HAP-1 (cell line): ENCODE results near the gene PPM1H.
"Not testable (repeated sequence)": the region's sequence is repeated elsewhere in the genome, so short reads cannot be mapped to it uniquely, and the experiment has no call there.

Source experiments
- DNase-seq, 2 experiments: peaks; one replicate each; pipeline ENCODE4 v3.0.0-alpha.2; 2016 to 2020; ENCODE audit warnings: low spot score in 2 of 2
- H3K27me3 ChIP-seq: fragments of 250-450 bp; sonication (Bioruptor Pico); 2 replicates; pipeline ENCODE4 v1.5.1; 2020; ENCODE audit warnings: low read depth, mild to moderate bottlenecking, moderate library complexity
- H3K36me3 ChIP-seq: fragments of 250-450 bp; sonication (Bioruptor Pico); replicated peaks from 2 replicates; pipeline ENCODE4 v1.5.1; 2020; ENCODE audit warnings: mild to moderate bottlenecking
- H3K4me1 ChIP-seq: fragments of 250-450 bp; sonication (Bioruptor Pico); 2 replicates; pipeline ENCODE4 v1.5.1; 2020; ENCODE audit warnings: mild to moderate bottlenecking
- H3K4me3 ChIP-seq: fragments of 250-450 bp; sonication (Bioruptor Pico); 2 replicates; pipeline ENCODE4 v1.5.1; 2020; ENCODE audit warnings: mild to moderate bottlenecking, moderate library complexity
- H3K9me3 ChIP-seq: fragments of 250-450 bp; sonication (Bioruptor Pico); 2 replicates; pipeline ENCODE4 v1.5.1; 2020; ENCODE audit warnings: mild to moderate bottlenecking, moderate library complexity
- in situ Hi-C: fragments of 300-500 bp; cut with MboI; formaldehyde crosslinking; loops from 3 replicates; pipeline ENCODE4 v1.14.3; 2020; ENCODE audit warnings: low sequenced_read_pairs, inconsistent platforms, mixed read lengths

The PPM1H gene

DNA sequence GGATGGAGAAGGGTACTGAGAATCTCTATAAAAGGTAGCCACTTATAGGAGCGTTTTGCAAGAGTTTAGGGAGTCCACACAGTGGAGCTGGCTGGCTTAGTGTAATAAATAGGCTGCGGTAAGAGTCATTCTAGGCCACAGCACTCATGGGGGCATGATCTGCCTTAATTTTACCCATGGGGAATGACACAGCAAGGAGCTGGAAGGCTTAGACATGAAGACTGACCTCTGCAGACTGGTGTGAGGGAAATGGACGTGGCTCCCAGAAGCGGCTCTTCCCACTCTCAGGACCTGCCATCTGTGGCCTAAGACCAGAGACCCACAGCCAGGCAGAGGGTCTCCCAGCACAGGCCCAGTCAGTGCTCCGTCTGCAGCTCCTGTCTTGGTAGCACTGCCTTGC lies 173.3 kb downstream of the PPM1H start:
- H3K4me3 ChIP-seq: no peak overlapping the region
- no peaks in the 10 kb centered on the region for H3K36me3 ChIP-seq
- no peaks in the 10 kb centered on the region for H3K9me3 ChIP-seq
- in situ Hi-C loops: no loop called here
- H3K4me1 ChIP-seq: peaks cover 29% of the 10 kb centered on the region
- DNase-seq: no peak
- no peaks in the 10 kb centered on the region for H3K27me3 ChIP-seq

DNA sequence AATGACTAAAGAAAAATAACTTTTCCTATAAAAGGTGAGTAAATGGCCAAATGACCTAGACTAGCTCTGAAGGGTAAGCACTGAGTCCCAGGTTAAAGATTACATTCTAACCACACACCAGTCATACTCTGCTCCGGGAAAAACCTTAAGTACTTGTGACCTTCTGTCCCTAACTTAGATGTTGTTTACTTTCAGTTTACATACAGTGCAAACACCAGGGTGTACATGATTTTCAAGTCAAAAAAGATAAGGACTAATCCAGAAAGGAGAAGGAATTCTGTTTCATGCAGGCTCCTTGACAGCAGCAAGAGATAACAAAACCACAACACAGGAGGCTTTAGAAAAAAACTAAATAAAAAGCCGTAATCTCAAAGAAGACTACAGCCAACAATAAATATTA lies 174.2 kb downstream of the PPM1H start:
- Histone ChIP-seq H3K36me3 (no peaks in the 10 kb centered on the region), H3K9me3 (no peaks in the 10 kb centered on the region), H3K27me3 (no peaks in the 10 kb centered on the region), H3K4me3 (no peak overlapping the region), H3K4me1 (peaks cover 29% of the 10 kb centered on the region)
- no peak for DNase-seq
- in situ Hi-C loops: no loop called here

DNA sequence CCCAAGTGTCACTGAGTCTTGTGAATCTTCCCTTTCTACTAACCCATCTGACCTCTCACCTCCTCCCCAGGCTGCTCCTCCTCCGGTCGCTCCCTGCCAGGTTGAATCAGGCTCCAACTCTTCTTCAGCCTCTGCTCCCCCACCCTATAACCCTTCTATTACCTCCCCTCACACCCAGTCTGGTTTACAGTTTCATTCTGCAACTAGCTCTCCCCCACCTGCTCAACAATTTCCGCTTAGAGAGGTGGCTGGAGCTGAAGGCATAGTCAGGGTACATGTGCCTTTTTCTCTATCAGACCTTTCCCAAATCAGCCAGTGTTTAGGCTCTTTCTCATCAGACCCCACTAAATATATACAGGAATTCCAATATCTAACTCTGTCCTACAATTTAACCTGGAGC lies 174.6 kb downstream of the PPM1H start:
- H3K4me1 ChIP-seq: peaks cover 29% of the 10 kb centered on the region
- in situ Hi-C loops, H3K9me3 ChIP-seq, H3K27me3 ChIP-seq, H3K4me3 ChIP-seq, DNase-seq, H3K36me3 ChIP-seq: not testable (repeated sequence)

DNA sequence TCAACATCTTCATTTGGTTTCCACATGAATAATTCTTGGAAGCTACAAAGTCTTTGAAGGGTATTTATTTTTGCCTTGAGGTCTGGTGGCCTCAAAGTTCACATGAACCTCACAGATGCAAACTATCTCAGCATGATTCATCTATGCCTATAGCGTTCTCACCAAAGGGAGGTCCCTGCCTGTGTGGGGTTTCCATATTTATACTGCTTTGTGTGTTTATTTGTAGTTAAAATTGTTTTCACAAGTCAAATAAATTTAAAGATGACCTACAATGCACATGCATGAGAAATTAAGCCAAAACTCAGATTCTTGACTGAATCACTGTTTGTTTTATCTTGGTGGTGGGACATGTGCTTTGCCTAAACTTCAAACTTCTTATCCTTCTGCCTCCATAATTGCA lies 176.7 kb downstream of the PPM1H start:
- Histone ChIP-seq H3K36me3 (no peaks in the 10 kb centered on the region), H3K4me3 (no peak overlapping the region), H3K9me3 (no peaks in the 10 kb centered on the region), H3K27me3 (no peaks in the 10 kb centered on the region), H3K4me1 (peaks cover 29% of the 10 kb centered on the region)
- in situ Hi-C loops: no loop called here
- no peak for DNase-seq

DNA sequence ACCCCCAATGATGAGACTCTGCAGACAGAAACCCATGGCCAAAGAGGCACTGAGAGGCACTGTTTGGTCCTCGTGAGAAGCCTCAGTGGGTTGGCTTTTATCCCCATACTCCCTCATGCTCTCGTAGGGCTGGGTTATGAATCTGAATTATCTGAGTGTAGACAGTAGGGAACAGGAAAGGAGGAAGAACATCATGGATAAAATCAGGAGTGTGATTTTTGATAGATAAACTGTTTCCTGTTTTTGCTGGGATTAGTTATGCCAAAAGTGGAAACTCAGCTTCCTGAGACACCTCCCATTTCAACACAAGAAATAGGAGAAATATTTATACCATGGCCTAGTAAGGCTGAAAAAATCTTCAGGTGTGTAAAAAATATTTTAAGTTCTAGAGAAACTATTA lies 177.9 kb downstream of the PPM1H start:
- DNase-seq: no peak
- Histone ChIP-seq H3K4me3 (no peak overlapping the region), H3K27me3 (no peaks in the 10 kb centered on the region), H3K4me1 (peaks cover 29% of the 10 kb centered on the region), H3K36me3 (no peaks in the 10 kb centered on the region), H3K9me3 (no peaks in the 10 kb centered on the region)
- in situ Hi-C loops: no loop called here

DNA sequence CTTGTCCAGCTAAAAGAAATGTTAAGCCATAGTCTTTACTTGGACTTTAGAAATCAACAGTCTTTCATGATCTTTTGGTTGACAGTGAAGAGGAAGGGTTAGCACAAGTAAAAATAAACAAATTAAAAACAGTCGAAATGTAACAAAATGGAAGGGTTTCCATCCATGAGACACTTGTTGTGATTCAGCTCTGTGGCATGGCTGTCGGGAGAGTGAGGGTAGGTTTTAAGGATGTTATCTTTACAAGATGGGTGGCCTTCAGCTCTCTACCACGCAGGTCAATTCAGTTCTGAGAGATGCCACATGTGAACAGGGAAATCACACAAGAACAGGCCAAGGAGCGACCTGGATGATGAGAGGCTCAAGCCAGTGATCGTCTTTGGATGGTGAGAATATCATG lies 180.2 kb downstream of the PPM1H start:
- no peaks in the 10 kb centered on the region for H3K27me3 ChIP-seq
- in situ Hi-C loops: no loop called here
- H3K4me3 ChIP-seq: no peak overlapping the region
- H3K4me1 ChIP-seq: peaks cover 19% of the 10 kb centered on the region
- no peaks in the 10 kb centered on the region for H3K9me3 ChIP-seq
- DNase-seq: no peak
- no peaks in the 10 kb centered on the region for H3K36me3 ChIP-seq

DNA sequence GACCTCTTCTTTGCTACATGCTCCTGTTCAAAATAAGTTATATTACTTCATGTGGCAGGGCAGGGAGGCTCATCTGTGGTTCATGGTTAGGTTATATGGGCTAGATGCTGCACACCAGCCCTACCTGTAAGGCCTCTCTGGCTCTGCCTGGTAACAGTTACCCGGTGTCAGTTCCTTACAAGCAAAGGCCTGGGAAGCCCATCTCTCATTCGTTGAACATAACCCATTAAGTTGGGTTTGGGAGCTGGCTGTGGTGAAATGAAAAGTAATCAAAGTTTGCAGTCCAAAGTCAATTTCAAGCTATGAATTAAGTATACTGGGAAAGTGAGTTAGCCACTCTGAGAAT lies 183.2 kb downstream of the PPM1H start:
- Histone ChIP-seq H3K4me1 (peaks cover 4% of the 10 kb centered on the region), H3K4me3 (no peak overlapping the region), H3K9me3 (no peaks in the 10 kb centered on the region), H3K27me3 (no peaks in the 10 kb centered on the region), H3K36me3 (no peaks in the 10 kb centered on the region)
- DNase-seq: no peak
- in situ Hi-C loops: no loop called here

DNA sequence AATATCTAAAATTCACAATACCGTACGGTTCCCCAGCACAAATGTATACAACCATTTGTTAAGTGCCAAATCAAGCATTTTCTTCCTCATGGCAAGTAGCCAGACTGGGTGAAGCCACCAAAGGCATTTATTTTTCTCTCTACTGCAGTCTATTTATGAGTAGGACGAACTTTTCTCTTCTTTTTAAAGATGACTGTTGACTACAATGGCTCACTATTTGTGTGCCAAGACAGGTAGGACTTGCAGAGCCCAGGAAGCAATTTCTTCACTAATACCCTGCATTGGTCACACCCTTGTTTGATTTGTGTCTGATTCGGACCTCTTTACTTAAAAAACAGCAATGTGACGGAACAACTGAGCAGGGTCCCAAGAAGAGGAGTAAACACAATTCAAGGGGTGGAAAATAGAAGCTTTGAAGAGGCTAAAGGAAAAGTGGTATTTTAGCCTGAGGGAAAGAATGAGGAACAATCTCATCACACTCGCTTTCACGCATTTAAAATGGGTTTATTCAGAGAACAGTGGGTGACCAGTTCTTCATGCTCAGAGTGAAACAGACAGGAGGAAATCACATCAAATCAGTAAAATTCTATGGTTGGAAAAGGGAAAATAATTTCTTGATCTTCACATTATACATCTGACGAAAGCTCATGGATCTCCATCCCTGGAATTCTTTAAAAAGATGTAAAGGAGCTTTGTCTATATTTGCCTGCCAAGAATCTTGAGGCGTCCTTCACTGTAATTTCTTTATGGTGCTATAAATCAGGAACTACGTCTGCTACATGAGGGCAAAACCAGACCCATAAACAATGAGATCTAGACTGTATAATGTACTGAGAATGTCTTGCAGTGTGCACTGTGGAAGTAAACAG lies 183.8 kb downstream of the PPM1H start:
- Histone ChIP-seq H3K4me3 (no peak overlapping the region), H3K36me3 (no peaks in the 10 kb centered on the region), H3K9me3 (no peaks in the 10 kb centered on the region), H3K27me3 (no peaks in the 10 kb centered on the region), H3K4me1 (peaks cover 4% of the 10 kb centered on the region)
- in situ Hi-C loops: no loop called here
- DNase-seq: no peak

DNA sequence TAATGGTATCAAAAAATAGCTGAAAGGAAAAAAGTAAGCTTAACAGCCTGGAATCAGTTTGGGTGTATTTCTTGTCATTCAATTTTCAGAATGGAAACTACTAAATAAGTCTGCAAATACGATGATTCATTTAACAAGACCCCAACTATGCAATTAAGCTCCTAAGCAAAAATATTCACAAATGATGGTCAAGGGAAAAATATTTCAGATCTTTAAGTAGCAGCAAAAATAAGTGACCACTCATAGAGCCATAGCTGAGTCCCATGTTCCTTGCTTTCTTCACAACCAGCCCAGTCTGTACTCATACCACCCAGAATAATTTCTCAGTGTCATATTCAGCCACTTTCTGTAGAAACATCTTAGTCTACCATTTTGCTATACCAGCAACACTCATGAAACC lies 185.4 kb downstream of the PPM1H start:
- no peak for DNase-seq
- in situ Hi-C loops: no loop called here

DNA sequence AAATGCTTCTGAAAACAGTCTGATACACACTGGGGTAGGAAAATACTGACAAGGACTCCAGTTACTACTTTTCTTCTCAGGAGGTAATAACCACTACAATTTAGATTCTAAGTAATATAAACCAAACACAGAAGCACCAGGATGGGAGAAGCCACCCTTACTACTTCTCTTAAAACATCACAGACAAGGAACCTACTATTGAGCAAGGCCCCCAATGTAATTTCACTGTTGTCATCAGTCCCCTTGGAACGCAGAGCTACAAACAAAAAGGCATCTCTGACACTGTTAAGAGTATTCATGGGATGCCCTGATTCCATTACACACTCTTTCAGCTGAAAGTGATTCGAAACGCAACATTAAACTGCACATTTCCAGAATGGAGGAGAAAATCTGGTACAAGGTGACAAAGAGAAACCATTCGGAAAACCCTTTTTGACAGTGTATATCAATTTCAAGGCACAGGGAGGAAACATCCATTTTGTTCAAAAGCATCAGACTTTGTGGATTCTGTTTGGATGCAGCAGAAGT lies 185.9 kb downstream of the PPM1H start:
- Histone ChIP-seq H3K27me3 (no peaks in the 10 kb centered on the region), H3K4me1 (peaks cover 4% of the 10 kb centered on the region)
- in situ Hi-C loops: no loop called here

More for the DNA sequence above, 185.4 kb downstream of the PPM1H start:
- Histone ChIP-seq H3K36me3 (no peaks in the 10 kb centered on the region), H3K9me3 (no peaks in the 10 kb centered on the region), H3K27me3 (no peaks in the 10 kb centered on the region), H3K4me3 (no peak overlapping the region), H3K4me1 (peaks cover 4% of the 10 kb centered on the region)

DNA sequence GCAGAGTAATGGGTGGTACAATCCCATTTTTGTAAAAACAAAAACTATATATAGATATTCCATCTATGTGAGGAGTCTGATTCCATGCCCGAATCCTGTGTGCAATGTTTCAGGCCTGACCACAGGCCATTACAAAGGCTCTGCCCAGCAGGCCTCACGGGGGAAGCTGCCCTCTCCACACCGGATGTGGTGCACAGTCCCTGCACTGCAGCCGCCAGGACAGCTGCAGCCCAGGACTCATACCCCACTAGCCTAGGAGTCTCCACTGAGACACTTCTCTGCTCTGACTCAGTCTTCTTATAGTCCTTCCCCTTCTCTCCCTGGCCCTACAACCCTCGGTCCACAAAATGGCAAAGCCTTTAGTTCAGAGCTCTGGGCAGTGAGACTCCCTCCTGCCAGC lies 190.4 kb downstream of the PPM1H start:
- no peak for DNase-seq
- Histone ChIP-seq H3K27me3 (no peaks in the 10 kb centered on the region), H3K4me1 (peaks cover 6% of the 10 kb centered on the region), H3K36me3 (no peaks in the 10 kb centered on the region), H3K9me3 (no peaks in the 10 kb centered on the region), H3K4me3 (no peak overlapping the region)
- in situ Hi-C loops: no loop called here

More for the DNA sequence above, 185.9 kb downstream of the PPM1H start:
- Histone ChIP-seq H3K9me3 (no peaks in the 10 kb centered on the region), H3K36me3 (no peaks in the 10 kb centered on the region), H3K4me3 (no peak overlapping the region)
- no peak for DNase-seq

DNA sequence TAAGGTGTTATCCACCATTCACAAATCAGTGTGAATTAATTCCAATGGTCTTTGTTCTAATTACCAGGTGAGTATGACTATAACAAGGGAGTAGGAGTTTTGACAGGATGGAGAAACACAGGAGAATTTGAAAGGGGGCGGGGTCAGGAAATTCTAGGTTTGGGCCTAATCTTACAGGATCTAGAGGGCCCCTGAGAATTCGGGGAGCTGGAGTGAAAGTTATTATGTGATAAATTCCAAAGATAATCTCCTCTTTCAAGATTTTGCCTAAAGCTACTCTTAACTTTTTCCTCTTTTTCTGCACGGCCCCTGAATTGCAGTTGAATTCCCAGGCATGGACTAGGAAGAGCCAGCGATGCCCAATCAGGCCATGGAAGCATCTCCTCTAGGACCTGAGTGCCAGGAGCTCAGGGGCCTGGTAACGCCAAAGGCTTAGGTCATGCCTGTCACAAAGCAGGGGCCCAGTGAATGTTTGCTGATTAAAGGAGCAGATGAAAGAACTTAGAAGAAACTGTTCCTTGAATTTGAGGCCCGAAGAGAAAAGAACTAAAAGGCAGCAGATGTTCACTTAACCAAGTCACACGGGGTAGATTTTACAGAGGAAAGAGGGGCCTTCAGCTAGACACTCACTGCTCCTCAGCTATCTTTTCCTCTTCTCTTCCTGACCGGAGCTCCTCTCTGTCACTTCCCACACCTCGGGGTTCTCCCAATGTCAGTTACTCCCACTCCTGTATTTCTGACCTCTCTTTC lies 195.5 kb downstream of the PPM1H start:
- no peaks in the 10 kb centered on the region for H3K27me3 ChIP-seq
- in situ Hi-C loops: no loop called here
- H3K36me3 ChIP-seq: no peaks in the 10 kb centered on the region
- peak; percentile 44 to 63 for DNase-seq
- no peaks in the 10 kb centered on the region for H3K9me3 ChIP-seq
- no peak overlapping the region for H3K4me3 ChIP-seq
- peaks cover 12% of the 10 kb centered on the region for H3K4me1 ChIP-seq

DNA sequence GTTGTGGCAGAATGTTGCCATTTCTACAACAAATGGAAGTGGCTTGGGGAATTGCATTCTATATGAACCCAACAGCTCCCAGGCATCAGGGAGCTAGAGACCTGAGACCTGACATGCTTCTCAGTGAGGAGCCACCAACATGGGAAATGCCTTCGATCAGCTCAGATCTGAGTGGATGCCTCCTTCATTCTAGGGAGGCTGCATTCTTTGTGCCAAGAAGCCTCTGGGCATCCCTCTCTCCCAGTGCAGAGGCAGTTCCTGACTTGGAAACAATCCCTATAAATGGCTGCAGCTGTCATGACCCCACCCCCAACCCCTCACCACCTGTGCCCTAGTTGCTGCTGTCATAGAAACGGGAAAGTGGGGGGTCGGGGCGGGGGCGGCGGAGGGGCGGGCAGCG lies 196.3 kb downstream of the PPM1H start:
- in situ Hi-C loops: no loop called here
- H3K4me3 ChIP-seq: no peak overlapping the region
- DNase-seq: no peak
- H3K4me1 ChIP-seq: peaks cover 12% of the 10 kb centered on the region
- H3K27me3 ChIP-seq: no peaks in the 10 kb centered on the region
- H3K9me3 ChIP-seq: no peaks in the 10 kb centered on the region
- H3K36me3 ChIP-seq: no peaks in the 10 kb centered on the region

DNA sequence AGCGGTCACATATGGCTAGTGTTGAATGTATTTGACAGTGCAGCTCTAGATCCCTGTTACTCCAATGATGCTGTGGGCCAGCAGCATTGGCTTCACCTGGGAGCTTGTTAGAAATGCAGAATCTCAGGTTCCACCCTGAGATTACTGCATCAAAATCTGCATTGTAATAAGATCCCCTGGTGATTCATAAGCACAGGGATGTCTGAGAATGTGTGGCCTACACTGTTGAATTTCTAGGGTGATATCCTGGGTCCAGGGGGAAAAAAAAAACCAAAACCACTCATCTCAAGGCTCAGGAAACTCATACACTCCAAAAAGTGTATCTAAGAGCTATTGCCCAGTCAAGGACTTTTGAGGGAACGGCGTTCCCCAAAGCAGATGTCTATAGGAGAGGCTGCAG lies 196.8 kb downstream of the PPM1H start:
- no peaks in the 10 kb centered on the region for H3K36me3 ChIP-seq
- no peak overlapping the region for H3K4me3 ChIP-seq
- H3K4me1 ChIP-seq: peaks cover 12% of the 10 kb centered on the region
- no peaks in the 10 kb centered on the region for H3K9me3 ChIP-seq
- in situ Hi-C loops: no loop called here
- H3K27me3 ChIP-seq: no peaks in the 10 kb centered on the region
- no peak for DNase-seq
